Right kidney (tissue), 1 donor: ENCODE results near the gene SMCHD1.
"Not testable (repeated sequence)": the region's sequence is repeated elsewhere in the genome, so short reads cannot be mapped to it uniquely, and the experiment has no call there.

Experiments
- DNase-seq: peaks from one replicate; pipeline ENCODE4 v3.0.0-alpha.2; 2016

SMCHD1 gene

DNA sequence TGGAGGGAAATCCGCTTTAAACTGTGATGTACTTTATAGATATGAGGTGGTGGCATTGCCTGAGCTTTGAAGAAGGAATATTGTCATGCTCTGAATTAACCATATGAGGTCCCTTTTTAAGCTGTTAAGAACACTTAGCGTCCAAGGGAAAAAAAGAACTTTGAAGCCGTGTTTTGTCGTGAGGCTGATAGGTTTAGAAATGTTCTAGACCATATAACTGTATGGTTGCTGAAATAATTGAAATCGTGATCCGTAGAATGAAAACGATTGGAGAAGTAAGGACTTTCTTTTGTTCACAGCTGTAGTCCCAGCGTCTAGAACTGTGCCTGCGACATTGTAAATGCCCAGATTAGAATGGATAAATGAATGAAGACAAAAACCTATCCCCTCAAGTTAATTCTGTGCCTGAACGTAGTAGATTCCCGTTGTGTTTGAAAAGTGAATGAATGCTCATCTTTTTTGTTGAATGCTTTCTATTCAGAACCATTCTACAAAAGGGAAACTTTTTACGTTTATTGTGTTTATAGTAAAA, 1.5 kb downstream of the SMCHD1 start:
- DNase-seq, result no peak

DNA sequence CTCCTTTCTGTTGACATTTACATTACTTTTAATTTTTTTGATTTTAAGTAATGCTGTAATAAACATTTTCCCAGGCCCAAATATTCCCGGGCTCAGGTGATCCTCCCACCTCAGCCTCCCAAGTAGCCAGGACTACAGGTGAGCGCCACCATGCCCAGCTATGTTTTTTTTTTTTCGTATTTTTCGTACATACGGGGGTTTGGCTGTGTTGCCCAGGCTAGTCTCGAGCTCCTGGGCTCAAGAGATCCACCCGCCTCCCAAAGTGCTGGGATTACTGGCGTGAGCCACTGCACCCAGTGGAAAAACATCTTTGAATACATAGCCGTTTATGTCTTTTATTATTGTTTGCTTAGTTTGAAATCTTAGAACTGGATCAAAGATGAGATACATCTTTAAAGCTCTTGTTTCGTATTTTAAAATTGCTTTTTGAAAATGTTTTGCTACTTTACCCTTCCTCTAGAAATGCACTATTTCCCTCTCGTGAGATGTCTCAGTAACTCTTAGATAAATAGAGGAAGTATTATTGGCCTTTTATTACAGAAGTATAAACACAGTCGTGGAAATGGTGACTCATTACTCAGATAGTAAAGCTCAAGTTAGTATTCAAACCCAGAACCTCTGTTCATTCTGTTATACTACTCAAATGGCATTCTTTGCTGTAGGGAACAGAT, 2.4 kb downstream of the SMCHD1 start:
- DNase-seq, result no peak

DNA sequence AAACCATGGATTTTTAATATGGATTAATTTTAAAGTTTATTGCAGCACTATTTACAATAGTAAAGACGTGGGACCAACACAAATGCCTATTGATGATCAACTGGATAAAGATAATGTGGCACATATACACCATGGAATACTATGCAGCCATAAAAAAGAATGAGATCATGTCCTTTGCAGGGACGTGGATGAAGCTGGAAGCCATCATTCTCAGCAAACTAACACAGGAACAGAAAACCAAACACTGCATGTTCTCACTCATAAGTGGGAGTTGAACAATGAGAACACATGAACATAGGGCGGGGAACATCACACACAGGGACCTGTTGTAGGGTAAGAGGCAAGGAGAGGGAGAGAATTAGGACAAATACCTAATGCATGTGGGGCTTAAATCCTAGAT, 5.3 kb downstream of the SMCHD1 start:
- DNase-seq, result not testable (repeated sequence)

DNA sequence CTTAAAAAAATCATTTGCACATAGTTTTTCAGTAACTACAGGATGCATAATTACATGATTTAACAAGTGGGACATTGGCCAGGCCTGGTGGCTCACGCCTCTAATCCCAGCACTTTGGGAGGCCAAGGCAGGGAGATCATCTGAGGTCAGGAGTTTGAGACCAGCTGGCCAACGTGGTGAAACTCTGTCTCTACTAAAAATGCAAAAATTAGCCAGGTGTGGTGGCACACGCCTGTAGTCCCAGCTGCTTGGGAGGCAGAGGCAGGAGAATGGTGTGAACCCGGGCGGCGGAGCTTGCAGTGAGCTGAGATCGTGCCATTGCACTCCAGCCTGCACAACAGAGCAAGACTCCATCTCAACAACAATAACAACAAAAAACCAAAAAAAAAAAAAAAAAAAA, 6.8 kb downstream of the SMCHD1 start:
- DNase-seq, result not testable (repeated sequence)

DNA sequence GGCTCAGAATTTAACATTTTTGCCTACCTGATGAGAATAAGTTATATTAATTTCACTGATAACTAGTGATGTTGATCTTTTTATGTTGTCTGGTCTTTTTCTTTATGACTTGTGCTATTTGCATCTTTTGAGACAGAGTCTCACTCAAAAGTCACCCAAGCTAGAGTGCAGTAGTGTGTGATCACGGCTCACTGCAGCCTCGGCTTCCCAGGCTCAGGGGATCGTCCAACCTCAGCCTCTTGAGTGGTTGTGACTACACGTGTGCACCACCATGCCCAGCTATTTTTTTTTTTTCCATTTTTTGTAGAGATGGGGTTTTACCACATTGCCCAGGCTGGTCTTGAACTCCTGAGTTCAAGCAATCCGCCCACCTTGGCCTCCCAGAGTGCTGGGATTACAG, 7.5 kb downstream of the SMCHD1 start:
- DNase-seq, result no peak

DNA sequence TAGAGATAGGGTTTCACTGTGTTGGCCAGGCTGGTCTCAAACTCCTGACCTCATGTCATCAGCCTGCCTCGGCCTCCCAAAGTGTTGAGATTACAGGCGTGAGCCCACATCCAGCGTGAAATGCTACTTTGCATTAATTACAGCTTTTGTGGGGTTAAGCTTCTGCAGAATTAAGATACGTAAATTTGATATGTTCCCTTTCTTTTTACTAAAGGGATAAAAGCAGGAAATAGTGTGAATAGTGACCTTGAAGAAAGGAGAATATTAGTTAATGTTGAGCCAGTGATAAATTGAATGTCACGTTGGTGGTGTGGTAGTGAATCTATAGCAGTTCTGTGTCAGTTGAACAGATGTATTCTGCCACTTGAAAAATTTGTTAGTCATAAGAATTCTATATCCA, 16.9 kb downstream of the SMCHD1 start:
- DNase-seq, result no peak

DNA sequence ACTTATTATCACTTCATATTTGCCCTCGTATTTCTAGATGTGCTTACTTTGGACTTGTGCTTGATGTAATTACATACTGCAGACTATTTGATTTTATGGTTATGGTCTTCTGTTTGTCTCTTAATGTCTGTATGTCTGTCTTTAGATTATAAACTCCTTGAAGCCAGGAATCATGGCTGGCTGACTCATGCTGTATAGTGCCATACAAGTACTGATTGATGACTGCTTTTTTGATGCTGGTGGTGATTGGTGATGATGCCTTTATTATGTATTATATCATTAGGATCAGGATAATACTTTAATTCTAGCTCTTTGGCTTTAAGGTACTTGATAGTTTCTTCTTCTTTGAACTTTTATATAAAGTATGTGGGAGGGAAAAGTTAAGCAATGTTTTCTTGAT, 17.3 kb downstream of the SMCHD1 start:
- DNase-seq, result no peak

DNA sequence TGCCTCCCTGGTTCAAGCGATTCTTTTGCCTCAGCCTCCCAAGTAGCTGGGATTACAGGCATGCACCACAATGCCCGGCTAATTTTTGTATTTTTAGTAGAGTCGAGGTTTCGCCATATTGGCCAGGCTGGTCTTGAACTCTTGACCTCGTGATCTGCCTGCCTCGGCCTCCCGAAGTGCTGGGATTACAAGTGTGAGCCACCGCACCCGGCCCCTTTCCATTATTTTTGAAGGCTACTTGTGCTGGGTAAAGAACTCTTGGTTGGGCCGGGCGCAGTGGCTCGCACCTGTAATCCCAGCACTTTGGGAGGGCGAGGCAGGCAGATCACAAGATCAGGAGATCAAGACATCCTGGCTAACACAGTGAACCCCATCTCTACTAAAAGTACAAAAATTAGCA, 23.4 kb downstream of the SMCHD1 start:
- not testable (repeated sequence) for DNase-seq

DNA sequence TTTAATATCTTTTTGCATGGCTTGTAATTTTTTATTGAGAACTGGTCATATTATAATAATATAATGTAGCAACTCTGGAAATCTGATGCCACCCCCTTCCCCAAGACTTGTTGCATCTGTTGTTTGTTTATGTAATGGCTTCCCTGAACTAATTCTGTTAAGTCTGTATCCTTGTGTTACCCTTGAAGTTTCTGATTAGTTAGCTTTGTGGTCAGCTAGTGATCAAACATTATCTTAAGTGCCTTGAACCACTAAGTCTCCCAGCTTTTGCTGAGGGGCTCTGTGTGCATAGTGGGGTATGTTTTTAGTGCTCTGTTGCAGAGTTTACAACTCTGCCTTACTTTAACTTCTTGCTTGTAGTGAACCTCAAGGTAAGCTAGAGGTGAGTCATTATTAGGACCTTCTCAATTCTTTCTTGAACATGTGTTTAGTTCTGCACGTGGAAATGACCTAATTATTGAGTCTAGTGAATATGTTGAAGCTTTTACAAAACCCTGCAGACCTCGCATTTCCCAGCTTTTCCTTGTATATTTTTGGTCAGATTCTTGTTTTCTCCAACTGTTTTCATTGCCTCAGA, 24.8 kb downstream of the SMCHD1 start:
- DNase-seq, result no peak

DNA sequence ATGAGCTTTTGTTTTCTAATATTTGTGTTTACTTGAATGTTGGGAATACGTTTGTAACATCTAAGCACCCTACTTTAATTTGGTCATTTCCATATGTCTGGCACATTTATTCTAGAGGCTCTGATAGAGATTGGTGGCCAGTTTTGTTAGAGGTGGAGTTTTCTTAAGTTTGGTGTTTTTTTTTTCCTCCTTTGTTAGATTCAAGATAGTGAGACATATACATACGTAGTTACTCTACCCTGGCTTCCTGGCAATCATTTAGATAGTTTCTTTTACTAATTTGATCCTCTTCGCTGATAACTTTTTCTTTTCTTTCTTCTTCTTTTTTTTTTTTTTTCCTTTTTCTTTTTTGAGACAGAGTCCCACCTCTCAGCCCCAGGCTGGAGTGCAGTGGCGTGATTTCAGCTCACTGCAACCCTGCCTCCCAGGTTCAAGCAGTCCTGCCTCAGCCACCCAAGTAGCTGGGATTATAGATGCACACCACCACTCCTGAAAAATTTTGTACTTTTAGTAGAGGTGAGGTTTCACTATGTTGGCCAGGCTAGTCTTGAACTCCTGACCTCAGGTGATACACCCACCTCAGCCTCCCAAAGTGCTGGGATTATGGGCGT, 26.6 kb downstream of the SMCHD1 start:
- DNase-seq, result no peak

DNA sequence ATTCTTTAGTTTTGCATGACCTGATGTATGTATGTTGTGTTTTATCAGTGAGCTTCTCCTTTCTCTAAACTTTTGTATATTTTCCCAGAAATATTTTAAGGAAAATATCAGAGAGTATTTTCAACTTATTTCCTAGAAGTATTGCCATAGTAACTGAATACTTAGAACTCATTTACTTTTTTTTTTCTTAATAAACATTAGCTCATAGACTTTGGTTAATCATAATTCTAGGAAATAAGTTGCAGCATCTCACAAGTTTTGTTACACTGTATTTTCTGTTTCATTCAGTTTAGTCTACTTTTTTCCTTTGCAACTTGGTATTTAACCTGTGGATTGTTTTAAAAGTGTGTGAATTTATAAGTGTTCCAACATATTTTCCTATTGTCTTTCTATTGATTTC, 27.5 kb downstream of the SMCHD1 start:
- no peak for DNase-seq

DNA sequence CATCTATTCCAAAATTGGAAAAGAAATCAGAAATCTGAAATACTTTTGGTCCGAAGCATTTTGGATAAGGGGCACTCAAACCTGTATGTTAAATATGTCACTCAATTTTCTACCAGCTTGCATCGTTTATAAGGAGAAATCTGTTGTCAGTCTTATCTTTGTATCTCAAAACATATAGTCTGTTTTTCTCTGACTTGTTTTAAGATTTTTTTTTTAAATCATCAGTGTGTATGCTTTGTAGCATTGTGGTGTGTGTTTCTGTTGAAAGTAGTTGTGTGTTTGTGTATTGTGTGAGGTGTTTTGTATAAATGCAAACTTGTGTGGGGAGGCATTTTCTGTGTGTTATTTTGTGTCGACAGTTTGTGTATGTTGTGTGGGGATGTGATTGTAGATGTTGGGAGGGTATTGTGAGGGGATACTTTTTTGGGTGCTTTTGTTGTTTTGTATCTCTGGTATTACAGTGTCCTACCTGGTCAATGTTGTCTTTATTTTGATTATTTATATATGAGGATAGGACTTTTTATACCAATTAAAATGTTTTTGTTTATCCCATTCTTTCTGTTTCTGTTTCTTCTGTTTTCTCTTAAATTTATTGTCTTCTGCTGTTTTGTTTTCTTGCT, 30.9 kb downstream of the SMCHD1 start:
- no peak for DNase-seq

DNA sequence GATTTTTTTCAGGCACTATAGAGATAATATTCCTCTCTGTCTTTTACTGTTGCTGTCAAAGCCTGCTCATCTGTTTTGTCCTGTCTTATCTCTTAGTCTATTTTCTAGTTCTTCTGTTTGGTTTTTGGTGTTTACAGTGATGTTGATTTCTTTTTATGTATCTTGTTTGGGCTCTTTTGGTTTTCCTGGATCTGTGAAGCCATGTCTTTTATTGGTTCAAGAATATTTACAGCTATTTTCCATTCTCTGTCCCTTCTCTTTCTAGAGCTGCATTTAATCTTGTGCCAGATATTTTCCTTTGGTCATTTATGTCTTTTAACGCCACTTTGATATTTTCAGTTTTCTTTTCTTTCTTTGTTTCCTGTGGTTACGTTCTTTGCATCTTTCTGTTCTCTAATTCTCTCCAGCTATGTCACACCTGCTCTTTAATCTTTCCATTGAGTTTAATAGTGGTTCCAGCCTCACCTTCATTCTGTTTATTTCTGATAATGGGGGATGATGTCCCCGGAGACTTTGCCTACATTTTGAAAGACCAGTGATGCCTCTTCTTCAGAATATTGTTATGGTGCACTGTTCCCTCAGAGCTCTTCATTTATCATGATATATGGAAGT, 32.0 kb downstream of the SMCHD1 start:
- no peak for DNase-seq

DNA sequence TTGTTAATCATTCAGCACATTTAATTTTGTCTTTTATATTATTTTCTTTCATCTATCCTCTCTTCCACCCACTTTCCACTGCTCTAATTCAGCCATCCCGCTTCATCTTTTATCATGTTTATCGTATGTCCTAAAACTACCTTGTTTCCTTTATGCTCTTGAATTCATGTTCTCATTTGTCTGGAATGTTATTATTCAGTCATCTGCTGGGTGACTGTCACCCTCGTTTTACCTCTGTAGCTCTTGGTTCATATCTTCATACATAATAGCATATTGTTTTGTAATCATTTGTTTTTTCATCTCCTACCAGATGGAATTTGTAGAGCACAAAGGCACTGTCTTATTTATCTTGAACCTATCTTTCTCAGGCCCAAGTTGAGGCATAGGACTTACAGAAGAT, 37.0 kb downstream of the SMCHD1 start:
- DNase-seq, result no peak

DNA sequence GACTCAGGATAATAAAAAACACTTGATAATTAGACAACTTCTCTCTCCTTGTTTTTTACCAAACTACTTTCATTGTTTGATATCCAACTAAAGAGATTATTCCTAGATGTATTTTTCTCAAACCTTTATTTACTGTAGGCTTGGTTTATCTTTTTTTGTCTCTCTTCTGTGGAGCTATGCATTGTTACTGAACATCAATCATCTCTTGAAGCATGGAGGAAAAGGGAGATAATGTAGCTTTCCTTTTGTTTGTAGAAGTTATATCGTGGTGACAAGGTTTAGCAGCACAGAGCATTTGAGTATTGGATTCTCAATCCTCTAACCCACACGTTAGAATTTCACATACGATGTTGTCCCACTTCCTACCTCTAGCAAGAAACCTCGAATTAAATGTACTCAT, 41.7 kb downstream of the SMCHD1 start:
- DNase-seq, result no peak

DNA sequence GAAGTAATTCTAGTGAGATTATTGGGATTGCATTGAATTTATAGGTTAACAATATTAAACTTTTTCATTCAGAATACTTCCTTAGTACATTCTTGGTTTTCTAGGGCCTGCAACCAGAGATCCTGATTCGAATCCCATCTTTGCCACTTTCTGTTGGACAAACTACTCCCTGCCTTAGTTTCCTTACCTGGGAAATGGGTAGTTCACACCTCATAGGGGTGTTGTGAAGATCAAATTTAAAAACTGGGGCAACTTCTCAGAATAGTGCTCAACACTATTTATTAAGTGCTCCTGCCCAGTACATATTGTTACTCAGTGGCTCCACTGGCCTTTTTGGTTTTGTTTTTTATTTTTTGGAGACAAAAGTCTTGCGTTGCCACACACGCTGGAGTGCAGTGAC, 43.5 kb downstream of the SMCHD1 start:
- DNase-seq, result no peak

DNA sequence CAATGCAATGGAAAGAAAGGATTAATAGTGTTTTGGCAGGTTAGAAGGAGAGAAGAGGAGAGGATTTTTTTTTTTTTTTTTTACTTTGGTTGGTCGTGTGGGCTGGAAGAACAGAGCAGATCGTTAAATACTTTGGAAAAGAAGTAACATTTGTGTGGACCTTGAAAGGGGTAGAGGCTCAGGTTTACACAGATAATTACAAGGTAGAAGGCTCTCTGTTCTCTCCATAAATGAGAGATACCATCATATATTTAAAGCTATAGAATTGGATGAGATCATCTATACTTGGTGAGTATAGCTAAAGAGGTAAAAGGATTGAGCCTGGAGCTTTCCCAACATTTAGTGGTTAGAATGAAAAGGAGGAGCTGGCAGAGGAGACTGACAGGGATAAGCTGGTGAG, 49.0 kb downstream of the SMCHD1 start:
- no peak for DNase-seq

DNA sequence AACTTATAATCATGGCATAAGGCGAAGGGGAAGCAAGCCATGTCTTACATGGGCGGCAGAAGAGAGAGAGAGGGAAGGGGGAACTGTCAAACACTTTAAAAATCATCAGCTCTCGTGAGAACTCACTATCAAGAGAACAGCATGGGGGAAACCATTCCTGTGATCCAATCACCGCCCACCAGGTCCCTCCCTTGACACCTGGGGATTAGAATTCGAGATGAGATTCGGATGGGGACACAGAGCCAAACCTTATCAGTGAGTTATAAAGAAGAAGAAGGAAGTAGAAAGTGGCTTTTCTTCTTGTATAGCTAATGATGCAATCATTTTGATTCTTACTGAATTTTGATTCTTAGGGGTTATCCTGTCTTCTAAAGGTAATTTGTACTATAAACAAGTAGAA, 51.4 kb downstream of the SMCHD1 start:
- no peak for DNase-seq

DNA sequence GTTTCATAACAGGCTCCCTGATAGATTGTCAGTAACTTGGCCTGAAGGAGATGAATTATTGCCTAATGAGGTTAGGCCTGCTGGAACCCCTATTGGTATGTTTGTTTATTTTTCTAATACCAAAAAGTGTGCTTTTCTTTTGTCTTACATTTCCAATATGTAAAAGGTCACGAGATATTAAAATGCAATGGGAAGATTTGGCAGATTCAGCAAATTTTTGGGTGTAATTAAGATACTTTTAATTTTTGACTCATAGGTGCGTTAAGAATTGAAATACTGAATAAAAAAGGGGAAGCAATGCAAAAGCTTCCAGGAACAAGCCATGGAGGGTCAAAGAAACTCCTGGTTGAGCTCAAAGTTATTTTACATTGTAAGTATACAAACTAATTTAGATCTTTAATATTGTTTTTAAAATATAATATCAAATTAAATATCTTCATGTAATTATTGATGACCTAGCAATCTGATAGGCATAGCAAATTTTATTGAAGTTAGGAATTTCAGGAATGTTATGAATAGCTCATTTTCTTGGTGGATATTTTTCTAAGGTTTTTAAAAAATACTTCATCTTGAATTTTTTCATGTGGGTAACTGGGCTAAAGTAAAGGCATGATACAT, 52.1 kb downstream of the SMCHD1 start:
- DNase-seq, result no peak

DNA sequence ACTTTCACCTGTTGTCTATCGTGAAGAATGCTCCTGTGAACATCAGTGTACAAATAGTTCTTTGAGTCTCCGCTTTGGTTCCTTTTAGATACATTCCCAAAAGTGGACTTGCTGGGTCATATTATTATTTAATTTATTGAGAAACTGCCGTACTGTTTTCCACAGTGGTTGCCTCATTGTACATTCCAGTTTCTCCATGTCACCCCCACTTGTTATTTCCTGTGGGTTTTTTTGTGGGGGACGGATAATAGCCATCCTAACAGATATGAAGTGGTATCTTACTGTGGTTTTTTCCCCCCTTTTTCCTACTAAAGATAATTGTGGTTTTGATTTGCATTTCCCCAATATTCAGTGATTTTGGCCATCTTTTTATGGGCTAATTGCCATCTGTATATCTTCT, 53.8 kb downstream of the SMCHD1 start:
- DNase-seq, result no peak

DNA sequence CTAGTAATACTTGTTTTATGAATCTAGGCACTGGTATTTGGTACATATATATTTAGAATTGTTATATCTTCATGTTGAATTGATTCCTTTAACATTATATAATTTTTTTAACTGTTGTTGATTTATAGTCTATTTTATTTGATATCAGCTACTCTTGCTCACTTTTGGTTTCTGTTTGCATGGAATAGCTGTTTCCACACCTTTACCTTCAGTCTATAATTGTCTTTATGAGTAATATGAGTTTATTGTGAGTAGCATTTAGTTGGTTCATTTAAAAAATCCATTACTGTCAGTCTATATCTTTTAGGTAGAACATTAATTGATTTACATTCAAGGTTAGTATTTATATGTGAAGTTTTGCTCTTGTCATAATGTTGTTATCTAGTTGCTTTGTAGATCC, 58.6 kb downstream of the SMCHD1 start:
- DNase-seq, result no peak

DNA sequence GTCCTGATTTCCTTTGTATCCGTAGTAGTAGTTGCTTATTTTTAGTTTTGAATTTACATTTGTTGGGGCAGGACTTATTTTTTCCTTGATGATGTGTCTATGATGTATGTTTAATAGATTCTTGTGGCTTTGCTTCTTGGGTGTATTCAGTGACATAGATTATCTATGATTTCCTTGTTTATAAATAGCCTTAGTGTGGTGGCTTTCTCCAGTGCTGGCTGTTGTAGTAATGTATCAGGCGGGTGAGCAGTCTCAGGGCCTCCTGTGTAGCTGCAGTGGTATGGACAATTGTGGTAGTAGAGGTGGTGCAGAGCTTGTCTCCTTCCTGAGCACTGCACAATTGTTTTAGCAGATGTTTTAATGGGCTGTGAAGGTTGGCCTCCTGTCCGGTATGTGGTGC, 60.5 kb downstream of the SMCHD1 start:
- DNase-seq, result no peak
